HG03565 (cell line): ENCODE measurements around the gene MAP1B.
"Not testable (repeated sequence)": the region's sequence is repeated elsewhere in the genome, so short reads cannot be mapped to it uniquely, and the experiment has no call there.

ENCODE experiments used
- ATAC-seq: cut with Tn5 transposase; IDR thresholded peaks from one replicate; pipeline ENCODE4 v1.9.1; 2021; ENCODE audit warnings: mild to moderate bottlenecking, moderate library complexity; ENCODE audit not compliant: unreplicated experiment

The MAP1B gene

GRCh38 chr5:72159501-72159911 is 52.2 kb downstream of the MAP1B start:
- no peak for ATAC-seq

GRCh38 chr5:72160329-72160728 is 53.1 kb downstream of the MAP1B start:
- ATAC-seq = no peak

GRCh38 chr5:72160959-72161358 is 53.7 kb downstream of the MAP1B start:
- ATAC-seq = no peak

- ATAC-seq = no peak
These were observed 54.7 kb downstream of the MAP1B start for GRCh38 chr5:72161951-72162350.

GRCh38 chr5:72163349-72163983 is 56.2 kb downstream of the MAP1B start:
- ATAC-seq = no peak

- ATAC-seq = no peak
These were observed 59.0 kb downstream of the MAP1B start for GRCh38 chr5:72166070-72166979.

GRCh38 chr5:72167257-72167656 is 60.0 kb downstream of the MAP1B start:
- ATAC-seq = no peak

GRCh38 chr5:72167804-72168203 is 60.5 kb downstream of the MAP1B start:
- ATAC-seq = no peak

- ATAC-seq = no peak
These were observed 62.8 kb downstream of the MAP1B start for GRCh38 chr5:72170101-72170500.

GRCh38 chr5:72171181-72171580 is 63.9 kb downstream of the MAP1B start:
- not testable (repeated sequence) for ATAC-seq

- ATAC-seq = no peak
These were observed 64.4 kb downstream of the MAP1B start for GRCh38 chr5:72171667-72172066.

GRCh38 chr5:72172786-72173185 is 65.5 kb downstream of the MAP1B start:
- ATAC-seq = no peak

- no peak for ATAC-seq
These were observed 70.3 kb downstream of the MAP1B start for GRCh38 chr5:72177538-72177937.

GRCh38 chr5:72179028-72179815 is 71.9 kb downstream of the MAP1B start:
- no peak for ATAC-seq

GRCh38 chr5:72179816-72180440 is 72.7 kb downstream of the MAP1B start:
- ATAC-seq = no peak

- no peak for ATAC-seq
These were observed 73.7 kb downstream of the MAP1B start for GRCh38 chr5:72180925-72181324.

GRCh38 chr5:72182686-72183085 is 75.4 kb downstream of the MAP1B start:
- no peak for ATAC-seq

GRCh38 chr5:72183101-72183520 is 75.8 kb downstream of the MAP1B start:
- ATAC-seq = no peak

- ATAC-seq = no peak
These were observed 77.1 kb downstream of the MAP1B start for GRCh38 chr5:72184408-72184807.

GRCh38 chr5:72185496-72186329 is 78.4 kb downstream of the MAP1B start:
- ATAC-seq = no peak
